Fibroblast of pulmonary artery (primary cell): ENCODE data around the gene TMEM130.

ENCODE experiments used
- DNase-seq: peaks from one replicate; pipeline ENCODE4 v3.0.0-alpha.2; 2010; ENCODE audit warnings: low read depth
- H3K4me3 ChIP-seq: replicated peaks from 2 replicates; pipeline ENCODE4 v1.5.1; 2011; ENCODE audit warnings: low read depth, mild to moderate bottlenecking, control low read depth, low read length, moderate library complexity
- CTCF ChIP-seq: IDR thresholded peaks from 2 replicates; pipeline ENCODE4 v1.5.1; 2011; ENCODE audit warnings: mild to moderate bottlenecking, control low read depth, low read length, inconsistent platforms; ENCODE audit errors: missing control alignments

TMEM130 gene

GRCh38 chr7:98802088-98802780, 67.6 kb downstream of the TMEM130 start:
- H3K4me3 ChIP-seq: no peak overlapping the region
- DNase-seq: peak; percentile 66
- no peak for TF ChIP-seq CTCF

DNA sequence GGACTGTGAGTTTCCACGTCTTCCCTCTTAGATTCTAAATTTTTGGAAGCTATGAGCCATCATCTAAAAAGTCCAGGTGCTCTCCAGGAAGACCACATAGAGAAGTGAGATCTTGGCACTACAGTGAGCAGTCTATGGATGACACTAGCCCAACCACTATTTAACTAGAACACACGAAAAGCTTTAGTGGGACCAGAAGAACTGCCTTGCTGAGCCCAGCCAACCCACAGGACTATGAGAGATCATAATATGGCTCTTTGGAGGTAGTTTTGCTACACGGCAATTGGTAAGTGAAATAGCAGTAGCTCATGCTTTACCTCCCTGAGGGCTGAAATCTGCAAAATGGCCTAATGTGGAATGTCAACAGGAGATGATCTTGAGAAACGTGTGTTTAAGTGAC, 68.8 kb downstream of the TMEM130 start:
- no peak overlapping the region for H3K4me3 ChIP-seq
- no peak for DNase-seq
- TF ChIP-seq CTCF: no peak

GRCh38 chr7:98797150-98797549, 72.7 kb downstream of the TMEM130 start:
- TF ChIP-seq CTCF: no peak
- DNase-seq: no peak
- no peak overlapping the region for H3K4me3 ChIP-seq
